C4-2B (cell line): ENCODE results near the gene NCAPD2.

ENCODE experiments used
- CTCF ChIP-seq: fragments of 450-650 bp; conservative IDR thresholded peaks from 2 replicates; pipeline ENCODE4 v1.5.1; 2017; ENCODE audit warnings: mild to moderate bottlenecking
- ZFX ChIP-seq: fragments of 450-650 bp; IDR thresholded peaks from 2 replicates; pipeline ENCODE4 v1.6.1; 2017

GRCh38 chr12:6494968-6495367, 1.1 kb downstream of the NCAPD2 start:
- no peak for TF ChIP-seq CTCF
- TF ChIP-seq ZFX = no peak
